ENCODE results near the gene NRTN. TPM values are rescaled to one million over a fixed set of nuclear protein-coding genes. Genes with fewer than 3 reads are reported as not detected.

Gene NRTN
- polyA plus RNA-seq, 3 donors: not detected

GRCh38 chr19:5825178-5825577 lies 20.3 kb downstream of the NRTN start:
- no peak overlapping the region for H3K27ac Mint-ChIP-seq
- no peaks in the 10 kb centered on the region for H4K20me1 ChIP-seq (ENCODE audit: insufficient read depth, low read length)
- H3K27ac ChIP-seq (ENCODE audit: low read depth in 1 of 2, low read length in 2 of 2): no peak overlapping the region
- intact Hi-C loops (cut with micrococcal nuclease): no loop called here
- peaks cover 2 to 15% (median 9%) of the 10 kb centered on the region in 7 donors for H3K9me3 Mint-ChIP-seq
- H3K27me3 Mint-ChIP-seq (ENCODE audit: low read depth in 3 of 3): peaks cover 22 to 42% (median 23%) of the 10 kb centered on the region in 3 donors
- no peaks in the 10 kb centered on the region for H3K36me3 Mint-ChIP-seq
- no peak for DNase-seq
- no peak overlapping the region for H3K4me3 Mint-ChIP-seq
- H3K4me1 ChIP-seq (ENCODE audit: control insufficient read depth in 1 of 2, insufficient read depth in 2 of 2, low read length in 2 of 2): peaks cover 19 to 26% of the 10 kb centered on the region in 2 donors
- H3K27me3 ChIP-seq (ENCODE audit: control insufficient read depth in 2 of 2, insufficient read depth in 2 of 2, low read length in 2 of 2): peaks cover 0 to 19% of the 10 kb centered on the region in 2 donors
- H3K79me2 ChIP-seq (ENCODE audit: insufficient read depth, low read length): no peaks in the 10 kb centered on the region
- no peak overlapping the region for H3K4me3 ChIP-seq (replicated peaks in 1 of 3; ENCODE audit: low read depth in 2 of 3, low read length in 3 of 3)
- no peaks in the 10 kb centered on the region for H3K36me3 ChIP-seq (replicated peaks in 1 of 2; ENCODE audit: control insufficient read depth in 1 of 2, insufficient read depth in 2 of 2, low read length in 2 of 2)
- no peak overlapping the region for H3K9ac ChIP-seq (ENCODE audit: insufficient read depth, low read length, poor library complexity, severe bottlenecking)
- WGBS (ENCODE audit: insufficient coverage): 93% methylated on average over 18 of the region's 21 CpGs
- no peak overlapping the region for H3K4me2 ChIP-seq (replicated peaks; ENCODE audit: extremely low read depth, low read length, poor library complexity, severe bottlenecking)
- H3K4me1 Mint-ChIP-seq: peaks cover 18% of the 10 kb centered on the region
- peaks cover 0 to 5% of the 10 kb centered on the region in 2 donors for H3K9me3 ChIP-seq (replicated peaks in 1 of 2; ENCODE audit: control insufficient read depth in 1 of 2, insufficient read depth in 1 of 2, low read length in 2 of 2)
- no peak overlapping the region for H2AFZ ChIP-seq (ENCODE audit: insufficient read depth, low read depth, low read length, poor library complexity, severe bottlenecking)
- no peak for TF ChIP-seq CTCF (IDR thresholded peaks at IDR 0.05)

GRCh38 chr19:5826531-5827341 lies 21.9 kb downstream of the NRTN start:
- TF ChIP-seq CTCF (IDR thresholded peaks at IDR 0.05): no peak
- H3K36me3 Mint-ChIP-seq: no peaks in the 10 kb centered on the region
- Histone ChIP-seq H3K9ac (ENCODE audit: insufficient read depth, low read length, poor library complexity, severe bottlenecking) (no peak overlapping the region), H3K4me2 (replicated peaks; ENCODE audit: extremely low read depth, low read length, poor library complexity, severe bottlenecking) (no peak overlapping the region), H3K9me3 (replicated peaks in 1 of 2; ENCODE audit: control insufficient read depth in 1 of 2, insufficient read depth in 1 of 2, low read length in 2 of 2) (peaks cover 0 to 5% of the 10 kb centered on the region in 2 donors), H3K4me3 (replicated peaks in 1 of 3; ENCODE audit: low read depth in 2 of 3, low read length in 3 of 3) (peak overlapping the region in 1 of 3 experiments; percentile 70), H4K20me1 (ENCODE audit: insufficient read depth, low read length) (no peaks in the 10 kb centered on the region), H2AFZ (ENCODE audit: insufficient read depth, low read depth, low read length, poor library complexity, severe bottlenecking) (peak overlapping the region; percentile 81), H3K27me3 (ENCODE audit: control insufficient read depth in 2 of 2, insufficient read depth in 2 of 2, low read length in 2 of 2) (peaks cover 0 to 19% of the 10 kb centered on the region in 2 donors), H3K79me2 (ENCODE audit: insufficient read depth, low read length) (no peaks in the 10 kb centered on the region), H3K36me3 (replicated peaks in 1 of 2; ENCODE audit: control insufficient read depth in 1 of 2, insufficient read depth in 2 of 2, low read length in 2 of 2) (no peaks in the 10 kb centered on the region), H3K4me1 (ENCODE audit: control insufficient read depth in 1 of 2, insufficient read depth in 2 of 2, low read length in 2 of 2) (peaks cover 19 to 26% of the 10 kb centered on the region in 2 donors), H3K27ac (ENCODE audit: low read depth in 1 of 2, low read length in 2 of 2) (no peak overlapping the region)
- H3K9me3 Mint-ChIP-seq: peaks cover 2 to 15% (median 9%) of the 10 kb centered on the region in 7 donors
- H3K4me1 Mint-ChIP-seq: peaks cover 18% of the 10 kb centered on the region
- H3K4me3 Mint-ChIP-seq: peak overlapping the region; percentile 78
- DNase-seq: peak in 2 of 3 donors; percentile 12 to 32
- peak overlapping the region in 3 of 7 donors; percentile 36 to 84 (median 82) for H3K27ac Mint-ChIP-seq
- 6% methylated on average over 19 of the region's 24 CpGs for WGBS (ENCODE audit: insufficient coverage)
- intact Hi-C loops (cut with micrococcal nuclease): no loop called here
- peaks cover 15 to 39% (median 23%) of the 10 kb centered on the region in 3 donors for H3K27me3 Mint-ChIP-seq (ENCODE audit: low read depth in 3 of 3)
